ENCODE data around the gene WDR54. TPM values are rescaled to one million over a fixed set of nuclear protein-coding genes. Genes with fewer than 3 reads are reported as not detected.

WDR54 gene
- total RNA-seq, 2 donors from 2014 or later, result 67.6 to 67.9 TPM

- H3K27me3 Mint-ChIP-seq (ENCODE audit: low read depth), result no peaks in the 10 kb centered on the region
- H3K36me3 Mint-ChIP-seq (ENCODE audit: insufficient read depth in 2 of 2), result no peaks in the 10 kb centered on the region
- H3K4me3 Mint-ChIP-seq, result no peak overlapping the region
- H3K27ac Mint-ChIP-seq, result no peak overlapping the region
- no peaks in the 10 kb centered on the region for H3K4me1 Mint-ChIP-seq (ENCODE audit: low read depth)
- ATAC-seq (replicated peaks in 1 of 2) (peak; percentile 71 to 79), DNase-seq (peak; percentile 19)
- H3K9me3 Mint-ChIP-seq, result no peaks in the 10 kb centered on the region
These were observed 34.2 kb upstream of the WDR54 start for GRCh38 chr2:74387346-74387745.

GRCh38 chr2:74390606-74391005 is 30.9 kb upstream of the WDR54 start:
- no peak for DNase-seq
- peak overlapping the region; percentile 91 to 92 for H3K4me3 Mint-ChIP-seq
- H3K4me1 Mint-ChIP-seq (ENCODE audit: low read depth), result no peaks in the 10 kb centered on the region
- H3K27ac Mint-ChIP-seq, result no peak overlapping the region
- no peaks in the 10 kb centered on the region for H3K27me3 Mint-ChIP-seq (ENCODE audit: low read depth)
- ATAC-seq (replicated peaks in 1 of 2), result no peak
- H3K9me3 Mint-ChIP-seq, result no peaks in the 10 kb centered on the region
- H3K36me3 Mint-ChIP-seq (ENCODE audit: insufficient read depth in 2 of 2), result no peaks in the 10 kb centered on the region

DNA sequence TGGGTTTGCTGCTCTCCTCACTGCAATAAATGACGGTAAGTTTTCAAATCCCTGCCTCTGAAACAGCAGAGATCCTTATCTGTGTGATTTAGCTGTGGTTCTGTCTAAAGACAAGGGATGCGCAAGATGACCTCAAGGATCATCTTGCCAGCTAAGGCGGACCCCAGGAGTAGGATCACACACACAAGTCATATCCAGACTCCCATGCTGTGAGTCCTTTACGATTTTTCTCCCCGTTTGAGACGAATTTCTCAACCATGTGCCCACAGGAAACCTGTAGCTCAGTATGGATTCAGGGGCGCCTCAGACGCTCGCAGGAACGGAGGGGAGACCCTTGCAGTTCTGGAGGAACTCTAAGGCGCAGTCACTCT is 30.3 kb upstream of the WDR54 start:
- ATAC-seq (replicated peaks in 1 of 2) (peak; percentile 8 to 12), DNase-seq (no peak)
- Mint-ChIP-seq H3K9me3 (no peaks in the 10 kb centered on the region), H3K27ac (peak overlapping the region; percentile 51), H3K4me3 (peak overlapping the region; percentile 91 to 92), H3K36me3 (ENCODE audit: insufficient read depth in 2 of 2) (no peaks in the 10 kb centered on the region), H3K4me1 (ENCODE audit: low read depth) (no peaks in the 10 kb centered on the region), H3K27me3 (ENCODE audit: low read depth) (no peaks in the 10 kb centered on the region)

GRCh38 chr2:74391580-74392448 is 29.7 kb upstream of the WDR54 start:
- no peaks in the 10 kb centered on the region for H3K36me3 Mint-ChIP-seq (ENCODE audit: insufficient read depth in 2 of 2)
- H3K27me3 Mint-ChIP-seq (ENCODE audit: low read depth), result no peaks in the 10 kb centered on the region
- H3K4me3 Mint-ChIP-seq, result peak overlapping the region; percentile 91 to 92
- H3K27ac Mint-ChIP-seq, result peak overlapping the region; percentile 96
- peak; percentile 74 to 78 for ATAC-seq (replicated peaks in 1 of 2)
- no peaks in the 10 kb centered on the region for H3K9me3 Mint-ChIP-seq
- peak; percentile 92 to 95 for DNase-seq
- no peaks in the 10 kb centered on the region for H3K4me1 Mint-ChIP-seq (ENCODE audit: low read depth)

- Mint-ChIP-seq H3K27ac (peak overlapping the region; percentile 34), H3K9me3 (no peaks in the 10 kb centered on the region), H3K4me3 (peak overlapping the region; percentile 91 to 92), H3K36me3 (ENCODE audit: insufficient read depth in 2 of 2) (no peaks in the 10 kb centered on the region), H3K27me3 (ENCODE audit: low read depth) (no peaks in the 10 kb centered on the region), H3K4me1 (ENCODE audit: low read depth) (no peaks in the 10 kb centered on the region)
- no peak for ATAC-seq (replicated peaks in 1 of 2)
- no peak for DNase-seq
These were observed 29.1 kb upstream of the WDR54 start for GRCh38 chr2:74392449-74392743.

- no peak overlapping the region for H3K4me3 Mint-ChIP-seq
- no peak for DNase-seq
- ATAC-seq (replicated peaks in 1 of 2), result no peak
- no peaks in the 10 kb centered on the region for H3K4me1 Mint-ChIP-seq (ENCODE audit: low read depth)
- no peaks in the 10 kb centered on the region for H3K9me3 Mint-ChIP-seq
- no peaks in the 10 kb centered on the region for H3K27me3 Mint-ChIP-seq (ENCODE audit: low read depth)
- H3K36me3 Mint-ChIP-seq (ENCODE audit: insufficient read depth in 2 of 2), result no peaks in the 10 kb centered on the region
- no peak overlapping the region for H3K27ac Mint-ChIP-seq
These were observed 28.0 kb upstream of the WDR54 start for GRCh38 chr2:74393525-74393924.

DNA sequence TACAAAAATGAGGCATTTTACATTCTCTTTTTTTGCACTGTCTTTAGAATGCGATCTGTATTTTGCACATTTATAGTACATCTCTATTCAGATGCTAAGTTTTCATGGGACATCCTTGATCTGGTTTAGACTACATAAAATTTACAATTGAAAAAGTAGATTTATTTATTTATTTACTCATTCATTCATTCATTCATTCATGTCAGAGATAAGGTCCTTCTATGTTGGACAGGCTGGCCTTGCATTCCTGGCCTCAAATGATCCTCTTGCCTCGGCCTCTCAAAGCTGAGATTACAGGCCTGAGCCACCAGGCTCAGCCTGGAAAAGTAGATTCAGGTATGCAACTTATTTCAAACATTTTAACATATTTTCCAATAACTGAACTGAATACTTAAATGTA is 25.4 kb upstream of the WDR54 start:
- Mint-ChIP-seq H3K4me1 (ENCODE audit: low read depth) (no peaks in the 10 kb centered on the region), H3K27ac (no peak overlapping the region), H3K4me3 (no peak overlapping the region), H3K27me3 (ENCODE audit: low read depth) (no peaks in the 10 kb centered on the region), H3K36me3 (ENCODE audit: insufficient read depth in 2 of 2) (no peaks in the 10 kb centered on the region), H3K9me3 (no peaks in the 10 kb centered on the region)
- ATAC-seq (replicated peaks in 1 of 2) (no peak), DNase-seq (no peak)

- Mint-ChIP-seq H3K4me3 (no peak overlapping the region), H3K36me3 (ENCODE audit: insufficient read depth in 2 of 2) (no peaks in the 10 kb centered on the region), H3K27me3 (ENCODE audit: low read depth) (no peaks in the 10 kb centered on the region), H3K27ac (no peak overlapping the region), H3K9me3 (no peaks in the 10 kb centered on the region), H3K4me1 (ENCODE audit: low read depth) (no peaks in the 10 kb centered on the region)
- DNase-seq, result peak in 1 of 2 donors; percentile 36
- ATAC-seq (replicated peaks in 1 of 2), result peak; percentile 60 to 63
These were observed 21.7 kb upstream of the WDR54 start for GRCh38 chr2:74399785-74400184.

GRCh38 chr2:74401891-74402290 is 19.6 kb upstream of the WDR54 start:
- ATAC-seq (replicated peaks in 1 of 2) (no peak), DNase-seq (no peak)
- Mint-ChIP-seq H3K36me3 (ENCODE audit: insufficient read depth in 2 of 2) (no peaks in the 10 kb centered on the region), H3K4me1 (ENCODE audit: low read depth) (no peaks in the 10 kb centered on the region), H3K27me3 (ENCODE audit: low read depth) (no peaks in the 10 kb centered on the region), H3K27ac (no peak overlapping the region), H3K9me3 (no peaks in the 10 kb centered on the region), H3K4me3 (no peak overlapping the region)

DNA sequence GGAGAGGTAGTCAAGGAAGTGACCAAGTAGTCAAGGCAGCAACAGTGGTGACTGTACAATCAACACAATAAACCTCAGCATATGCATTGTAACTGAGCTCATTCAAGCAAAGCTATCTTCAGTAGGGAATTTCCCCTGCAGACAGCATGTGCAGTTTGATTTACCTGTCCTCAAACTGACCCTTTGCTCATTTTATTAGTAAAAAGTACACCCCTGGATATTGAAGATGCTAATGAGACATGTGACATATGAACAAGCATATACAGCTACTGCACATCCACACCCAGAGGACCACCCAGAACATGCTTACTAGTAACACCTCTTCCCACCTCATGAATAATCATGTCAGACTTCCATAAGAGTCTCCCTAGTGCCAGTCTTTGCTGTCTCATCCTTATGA is 15.5 kb upstream of the WDR54 start:
- Mint-ChIP-seq H3K36me3 (ENCODE audit: insufficient read depth in 2 of 2) (no peaks in the 10 kb centered on the region), H3K9me3 (no peaks in the 10 kb centered on the region), H3K27me3 (ENCODE audit: low read depth) (peaks cover 6% of the 10 kb centered on the region), H3K27ac (no peak overlapping the region), H3K4me3 (no peak overlapping the region), H3K4me1 (ENCODE audit: low read depth) (no peaks in the 10 kb centered on the region)
- ATAC-seq (replicated peaks in 1 of 2) (no peak), DNase-seq (no peak)

GRCh38 chr2:74407682-74408081 is 13.8 kb upstream of the WDR54 start:
- Mint-ChIP-seq H3K36me3 (ENCODE audit: insufficient read depth in 2 of 2) (no peaks in the 10 kb centered on the region), H3K27me3 (ENCODE audit: low read depth) (peaks cover 6% of the 10 kb centered on the region), H3K27ac (no peak overlapping the region), H3K4me3 (no peak overlapping the region), H3K4me1 (ENCODE audit: low read depth) (no peaks in the 10 kb centered on the region), H3K9me3 (no peaks in the 10 kb centered on the region)
- ATAC-seq (replicated peaks in 1 of 2), result no peak
- no peak for DNase-seq

GRCh38 chr2:74413001-74413698 is 8.4 kb upstream of the WDR54 start:
- no peaks in the 10 kb centered on the region for H3K36me3 Mint-ChIP-seq (ENCODE audit: insufficient read depth in 2 of 2)
- no peak overlapping the region for H3K27ac Mint-ChIP-seq
- peaks cover 6% of the 10 kb centered on the region for H3K27me3 Mint-ChIP-seq (ENCODE audit: low read depth)
- H3K4me3 Mint-ChIP-seq, result no peak overlapping the region
- DNase-seq (no peak), ATAC-seq (replicated peaks in 1 of 2) (no peak)
- peaks cover 17% of the 10 kb centered on the region for H3K4me1 Mint-ChIP-seq (ENCODE audit: low read depth)
- no peaks in the 10 kb centered on the region for H3K9me3 Mint-ChIP-seq

DNA sequence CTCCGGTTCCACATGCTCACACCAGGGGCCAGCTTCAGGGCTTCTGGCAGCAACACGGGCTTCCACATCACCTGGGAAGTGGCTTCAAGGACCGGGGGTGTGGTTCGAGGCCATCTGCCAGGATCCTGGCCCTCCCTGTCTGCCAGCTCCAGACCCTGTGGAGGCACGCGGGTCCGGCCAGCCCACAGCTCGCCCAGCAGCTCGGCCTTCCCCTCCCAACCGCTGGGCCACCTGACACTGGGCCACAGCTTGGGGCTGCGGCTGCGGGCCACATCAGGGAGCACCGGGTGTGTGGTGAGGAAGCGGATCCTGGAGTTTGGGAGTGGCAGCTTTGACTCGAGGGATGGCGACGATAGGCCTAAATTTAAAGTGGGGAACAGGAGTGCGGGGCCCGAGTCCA is 7.1 kb upstream of the WDR54 start:
- no peak for ATAC-seq (replicated peaks in 1 of 2)
- Mint-ChIP-seq H3K4me3 (peak overlapping the region; percentile 71 to 80), H3K27ac (no peak overlapping the region), H3K36me3 (ENCODE audit: insufficient read depth in 2 of 2) (no peaks in the 10 kb centered on the region), H3K27me3 (ENCODE audit: low read depth) (peaks cover 1% of the 10 kb centered on the region), H3K4me1 (ENCODE audit: low read depth) (peaks cover 17% of the 10 kb centered on the region), H3K9me3 (no peaks in the 10 kb centered on the region)
- no peak for DNase-seq
